ENCODE measurements around the gene KCNJ9. TPM values are rescaled to one million over a fixed set of nuclear protein-coding genes. Genes with fewer than 3 reads are reported as not detected.

Gene KCNJ9
- polyA plus RNA-seq, 1 donor from 2014 or later: 8.0 TPM

GRCh38 chr1:160131803-160132565, 50.6 kb downstream of the KCNJ9 start:
- H3K4me2 ChIP-seq (ENCODE audit: low read length): no peak overlapping the region
- no peak overlapping the region for H3K4me3 ChIP-seq (ENCODE audit: low read length)
- no peaks in the 10 kb centered on the region for H3F3A ChIP-seq (ENCODE audit: insufficient read depth, low read length, poor library complexity, severe bottlenecking)
- no peaks in the 10 kb centered on the region for H3K9me2 ChIP-seq (ENCODE audit: insufficient read depth, low read length)
- H3K27me3 ChIP-seq (ENCODE audit: insufficient read depth, low read depth, low read length): no peaks in the 10 kb centered on the region
- no peaks in the 10 kb centered on the region for H3K36me3 ChIP-seq (ENCODE audit: insufficient read depth, low read length)
- no peaks in the 10 kb centered on the region for H3K79me2 ChIP-seq (replicated peaks; ENCODE audit: insufficient read depth, low read length)
- H2AFZ ChIP-seq (ENCODE audit: low read depth, low read length): no peak overlapping the region
- H3K9me3 ChIP-seq (ENCODE audit: low read length): no peaks in the 10 kb centered on the region
- TF ChIP-seq POLR2AphosphoS5 (IDR thresholded peaks at IDR 0.05): no peak
- TF ChIP-seq EP300 (conservative IDR thresholded peaks at IDR 0.05; ENCODE audit: poor library complexity, severe bottlenecking): no peak
- TF ChIP-seq EZH2 (IDR thresholded peaks at IDR 0.05; ENCODE audit: borderline replicate concordance, insufficient read depth, low read length, poor library complexity, severe bottlenecking): no peak
- no peak for TF ChIP-seq TAF1 (IDR thresholded peaks at IDR 0.05; ENCODE audit: low read depth)
- no peak overlapping the region for H3K9ac ChIP-seq (ENCODE audit: low read length)
- no peaks in the 10 kb centered on the region for H4K20me1 ChIP-seq (ENCODE audit: insufficient read depth)
- no peak overlapping the region for H3K27ac ChIP-seq (ENCODE audit: low read length)

- Histone ChIP-seq H3F3A (ENCODE audit: insufficient read depth, low read length, poor library complexity, severe bottlenecking) (no peaks in the 10 kb centered on the region), H3K4me2 (ENCODE audit: low read length) (no peak overlapping the region), H3K36me3 (ENCODE audit: insufficient read depth, low read length) (no peaks in the 10 kb centered on the region), H3K79me2 (replicated peaks; ENCODE audit: insufficient read depth, low read length) (no peaks in the 10 kb centered on the region), H3K9me2 (ENCODE audit: insufficient read depth, low read length) (no peaks in the 10 kb centered on the region), H3K27me3 (ENCODE audit: insufficient read depth, low read depth, low read length) (no peaks in the 10 kb centered on the region), H3K9ac (ENCODE audit: low read length) (no peak overlapping the region), H3K4me3 (ENCODE audit: low read length) (no peak overlapping the region), H2AFZ (ENCODE audit: low read depth, low read length) (no peak overlapping the region), H3K9me3 (ENCODE audit: low read length) (no peaks in the 10 kb centered on the region), H4K20me1 (ENCODE audit: insufficient read depth) (no peaks in the 10 kb centered on the region), H3K27ac (ENCODE audit: low read length) (no peak overlapping the region)
- TF ChIP-seq MXI1 (conservative IDR thresholded peaks at IDR 0.05; ENCODE audit: poor library complexity, severe bottlenecking): no peak
- TF ChIP-seq, protein P1, sequence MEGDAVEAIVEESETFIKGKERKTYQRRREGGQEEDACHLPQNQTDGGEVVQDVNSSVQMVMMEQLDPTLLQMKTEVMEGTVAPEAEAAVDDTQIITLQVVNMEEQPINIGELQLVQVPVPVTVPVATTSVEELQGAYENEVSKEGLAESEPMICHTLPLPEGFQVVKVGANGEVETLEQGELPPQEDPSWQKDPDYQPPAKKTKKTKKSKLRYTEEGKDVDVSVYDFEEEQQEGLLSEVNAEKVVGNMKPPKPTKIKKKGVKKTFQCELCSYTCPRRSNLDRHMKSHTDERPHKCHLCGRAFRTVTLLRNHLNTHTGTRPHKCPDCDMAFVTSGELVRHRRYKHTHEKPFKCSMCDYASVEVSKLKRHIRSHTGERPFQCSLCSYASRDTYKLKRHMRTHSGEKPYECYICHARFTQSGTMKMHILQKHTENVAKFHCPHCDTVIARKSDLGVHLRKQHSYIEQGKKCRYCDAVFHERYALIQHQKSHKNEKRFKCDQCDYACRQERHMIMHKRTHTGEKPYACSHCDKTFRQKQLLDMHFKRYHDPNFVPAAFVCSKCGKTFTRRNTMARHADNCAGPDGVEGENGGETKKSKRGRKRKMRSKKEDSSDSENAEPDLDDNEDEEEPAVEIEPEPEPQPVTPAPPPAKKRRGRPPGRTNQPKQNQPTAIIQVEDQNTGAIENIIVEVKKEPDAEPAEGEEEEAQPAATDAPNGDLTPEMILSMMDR (IDR thresholded peaks at IDR 0.05; ENCODE audit: poor library complexity, severe bottlenecking): no peak
- no peak for TF ChIP-seq SMC3 (conservative IDR thresholded peaks at IDR 0.05; ENCODE audit: poor library complexity)
- no peak for TF ChIP-seq TAF1 (IDR thresholded peaks at IDR 0.05; ENCODE audit: low read depth)
- no peak for TF ChIP-seq POLR2AphosphoS5 (IDR thresholded peaks at IDR 0.05)
These were observed 52.8 kb downstream of the KCNJ9 start for GRCh38 chr1:160133990-160134770.

DNA sequence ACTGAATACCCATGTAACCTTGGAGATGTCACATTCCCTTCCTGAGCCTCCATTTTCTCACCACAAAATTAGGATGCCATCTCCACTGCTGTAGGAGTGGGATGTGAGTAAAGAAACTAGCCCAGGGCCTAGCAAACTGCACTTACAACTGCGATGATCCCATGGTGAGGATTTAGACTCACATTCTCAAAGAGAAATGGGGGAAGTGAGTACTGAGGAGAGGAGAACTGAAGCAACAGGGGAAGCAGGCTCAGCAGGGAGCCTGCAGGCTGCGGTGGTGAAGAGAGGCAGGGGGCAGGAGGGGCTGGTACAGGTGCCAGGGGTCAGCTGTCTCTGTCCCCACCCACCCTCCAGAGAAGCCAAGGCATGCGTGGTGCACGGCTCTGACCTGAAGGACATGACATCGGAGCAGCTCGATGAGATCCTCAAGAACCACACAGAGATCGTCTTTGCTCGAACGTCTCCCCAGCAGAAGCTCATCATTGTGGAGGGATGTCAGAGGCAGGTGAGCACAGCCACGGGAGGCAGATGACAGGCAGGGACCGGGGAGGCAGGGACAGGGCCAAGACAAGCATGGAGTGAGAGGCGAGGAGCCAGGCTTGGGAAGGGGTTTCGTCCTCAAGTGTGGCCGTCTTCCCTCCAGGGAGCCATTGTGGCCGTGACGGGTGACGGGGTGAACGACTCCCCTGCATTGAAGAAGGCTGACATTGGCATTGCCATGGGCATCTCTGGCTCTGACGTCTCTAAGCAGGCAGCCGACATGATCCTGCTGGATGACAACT, 53.6 kb downstream of the KCNJ9 start:
- Histone ChIP-seq H3K9ac (ENCODE audit: low read length) (no peak overlapping the region), H3K27ac (ENCODE audit: low read length) (no peak overlapping the region)
- TF ChIP-seq SMC3 (conservative IDR thresholded peaks at IDR 0.05; ENCODE audit: poor library complexity) (no peak), MXI1 (conservative IDR thresholded peaks at IDR 0.05; ENCODE audit: poor library complexity, severe bottlenecking) (no peak), POLR2AphosphoS5 (IDR thresholded peaks at IDR 0.05) (no peak)

More for the DNA sequence above, 53.6 kb downstream of the KCNJ9 start:
- no peak overlapping the region for H2AFZ ChIP-seq (ENCODE audit: low read depth, low read length)
- H3K4me3 ChIP-seq (ENCODE audit: low read length): no peak overlapping the region
- no peaks in the 10 kb centered on the region for H3K79me2 ChIP-seq (replicated peaks; ENCODE audit: insufficient read depth, low read length)
- H3K36me3 ChIP-seq (ENCODE audit: insufficient read depth, low read length): no peaks in the 10 kb centered on the region
- H3K9me3 ChIP-seq (ENCODE audit: low read length): no peaks in the 10 kb centered on the region
- no peaks in the 10 kb centered on the region for H3K27me3 ChIP-seq (ENCODE audit: insufficient read depth, low read depth, low read length)
- H3K4me2 ChIP-seq (ENCODE audit: low read length): no peak overlapping the region
- no peaks in the 10 kb centered on the region for H3K9me2 ChIP-seq (ENCODE audit: insufficient read depth, low read length)
- H4K20me1 ChIP-seq (ENCODE audit: insufficient read depth): no peaks in the 10 kb centered on the region
- no peaks in the 10 kb centered on the region for H3F3A ChIP-seq (ENCODE audit: insufficient read depth, low read length, poor library complexity, severe bottlenecking)

Measured in neural cell (in vitro differentiated cells).